GM10266 (cell line): ENCODE results near the gene KAT2B.

ENCODE experiments used
- DNase-seq: peaks from one replicate; pipeline ENCODE4 v3.0.0; 2012; ENCODE audit errors: extremely low spot score
- TF ChIP-seq, protein P1 (sequence below): IDR thresholded peaks from 2 replicates; pipeline ENCODE4 v1.5.1; 2012; ENCODE audit warnings: mild to moderate bottlenecking, low read depth; ENCODE audit not compliant: control insufficient read depth, insufficient read depth; ENCODE audit errors: missing control alignments

Gene KAT2B

DNA sequence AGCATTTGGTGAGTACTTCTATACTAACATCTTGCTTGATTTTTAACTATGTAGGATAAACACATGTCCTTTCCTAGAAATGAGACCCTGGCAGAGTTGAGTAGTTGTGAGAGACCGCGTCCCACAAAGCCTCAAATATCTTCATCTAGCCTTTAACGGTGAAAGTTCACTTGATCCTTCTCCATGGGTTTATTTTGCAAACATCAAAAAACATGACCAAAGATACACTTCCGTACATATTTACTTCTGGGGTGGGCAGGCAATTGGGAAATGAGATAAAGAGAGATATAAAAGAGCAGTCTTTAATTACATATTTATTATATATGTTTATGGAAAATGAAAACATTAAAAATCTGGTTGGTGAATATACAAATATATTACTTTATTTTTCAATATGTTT, 5.2 kb upstream of the KAT2B start:
- TF ChIP-seq, protein P1, sequence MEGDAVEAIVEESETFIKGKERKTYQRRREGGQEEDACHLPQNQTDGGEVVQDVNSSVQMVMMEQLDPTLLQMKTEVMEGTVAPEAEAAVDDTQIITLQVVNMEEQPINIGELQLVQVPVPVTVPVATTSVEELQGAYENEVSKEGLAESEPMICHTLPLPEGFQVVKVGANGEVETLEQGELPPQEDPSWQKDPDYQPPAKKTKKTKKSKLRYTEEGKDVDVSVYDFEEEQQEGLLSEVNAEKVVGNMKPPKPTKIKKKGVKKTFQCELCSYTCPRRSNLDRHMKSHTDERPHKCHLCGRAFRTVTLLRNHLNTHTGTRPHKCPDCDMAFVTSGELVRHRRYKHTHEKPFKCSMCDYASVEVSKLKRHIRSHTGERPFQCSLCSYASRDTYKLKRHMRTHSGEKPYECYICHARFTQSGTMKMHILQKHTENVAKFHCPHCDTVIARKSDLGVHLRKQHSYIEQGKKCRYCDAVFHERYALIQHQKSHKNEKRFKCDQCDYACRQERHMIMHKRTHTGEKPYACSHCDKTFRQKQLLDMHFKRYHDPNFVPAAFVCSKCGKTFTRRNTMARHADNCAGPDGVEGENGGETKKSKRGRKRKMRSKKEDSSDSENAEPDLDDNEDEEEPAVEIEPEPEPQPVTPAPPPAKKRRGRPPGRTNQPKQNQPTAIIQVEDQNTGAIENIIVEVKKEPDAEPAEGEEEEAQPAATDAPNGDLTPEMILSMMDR: no peak
- DNase-seq: no peak

DNA sequence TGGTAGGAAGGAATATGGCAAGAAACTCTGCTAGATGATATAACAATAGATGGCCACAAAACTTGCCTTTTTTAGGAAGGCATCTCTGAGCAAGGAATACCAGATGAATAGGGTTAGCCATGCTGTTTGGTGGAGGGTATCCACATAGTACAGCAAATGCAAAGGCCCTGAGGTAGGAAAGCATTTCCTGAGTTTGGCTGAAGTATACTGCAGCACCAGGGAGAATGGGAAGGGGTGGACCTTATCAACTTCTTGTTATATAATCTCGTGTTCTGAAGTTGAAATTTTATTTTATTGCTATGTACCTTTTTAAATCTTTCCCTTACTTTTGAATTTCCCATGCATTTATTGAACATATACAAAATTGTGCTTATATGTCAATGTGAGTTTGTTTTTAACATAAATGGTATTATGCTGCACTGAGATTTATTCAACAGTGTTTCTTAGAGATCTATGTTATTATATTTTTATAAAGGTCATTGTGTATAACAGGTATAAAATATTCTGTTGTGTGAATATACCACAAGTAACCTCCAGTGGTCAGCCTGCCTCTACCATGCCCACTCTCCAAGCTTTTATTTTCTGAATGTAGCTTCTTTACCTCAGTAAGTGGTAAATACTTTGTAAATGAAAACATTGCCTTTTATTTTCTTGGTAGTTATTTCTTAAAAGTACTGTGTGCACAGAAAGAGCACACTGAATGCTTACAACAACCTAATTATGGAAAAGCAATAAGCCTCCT, 2.8 kb upstream of the KAT2B start:
- no peak for DNase-seq
- TF ChIP-seq, protein P1: no peak

DNA sequence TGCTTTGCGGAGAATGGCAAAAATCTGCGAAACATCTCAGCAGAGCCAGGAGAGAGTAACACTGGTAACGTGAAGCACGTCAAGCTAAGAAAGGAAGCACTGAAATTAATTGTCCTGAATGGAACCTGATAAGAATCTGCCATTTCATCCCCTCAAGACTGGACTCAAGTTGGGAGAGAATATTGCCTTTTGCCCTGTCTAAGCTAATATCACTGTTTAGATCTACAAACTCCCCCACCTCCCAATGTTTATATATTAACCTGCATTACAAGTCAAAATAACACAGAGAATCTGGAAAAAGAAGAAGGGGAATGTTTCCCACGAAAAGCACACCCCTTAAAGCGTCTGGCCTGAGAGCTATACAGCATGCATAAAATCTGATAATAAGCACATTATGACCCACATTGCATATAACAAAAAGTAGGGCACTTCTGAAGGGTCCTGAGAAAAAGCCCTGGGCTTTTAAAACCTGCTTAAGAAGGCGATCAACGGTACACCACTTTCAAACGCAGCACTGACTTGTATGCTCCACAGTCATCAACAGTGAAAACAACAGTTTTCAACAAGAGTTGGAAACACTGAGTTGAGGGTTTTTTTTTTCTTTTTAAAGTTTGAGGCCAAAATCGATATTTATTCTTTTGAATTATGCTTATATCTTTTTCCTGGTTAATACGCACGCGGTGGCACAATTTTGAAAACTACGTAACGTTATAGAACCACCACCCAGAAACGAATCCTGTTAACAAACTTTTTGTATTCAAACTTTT, 1.4 kb upstream of the KAT2B start:
- TF ChIP-seq, protein P1: no peak
- no peak for DNase-seq

DNA sequence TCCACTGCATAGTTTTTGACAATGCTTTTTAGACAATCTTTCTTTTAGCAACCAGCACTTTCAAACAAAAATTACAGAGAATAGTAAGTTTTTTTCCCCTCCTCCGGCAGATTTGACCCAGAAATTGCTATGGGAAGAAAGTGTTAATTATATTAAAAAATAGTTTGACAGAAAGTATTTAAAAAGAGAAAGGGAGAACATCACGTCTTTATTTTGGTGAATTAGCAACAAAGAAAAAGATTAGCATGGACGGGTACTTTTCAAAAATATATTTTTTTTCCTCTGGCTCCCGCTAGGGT, 831 bp upstream of the KAT2B start:
- TF ChIP-seq, protein P1: no peak
- DNase-seq: no peak

DNA sequence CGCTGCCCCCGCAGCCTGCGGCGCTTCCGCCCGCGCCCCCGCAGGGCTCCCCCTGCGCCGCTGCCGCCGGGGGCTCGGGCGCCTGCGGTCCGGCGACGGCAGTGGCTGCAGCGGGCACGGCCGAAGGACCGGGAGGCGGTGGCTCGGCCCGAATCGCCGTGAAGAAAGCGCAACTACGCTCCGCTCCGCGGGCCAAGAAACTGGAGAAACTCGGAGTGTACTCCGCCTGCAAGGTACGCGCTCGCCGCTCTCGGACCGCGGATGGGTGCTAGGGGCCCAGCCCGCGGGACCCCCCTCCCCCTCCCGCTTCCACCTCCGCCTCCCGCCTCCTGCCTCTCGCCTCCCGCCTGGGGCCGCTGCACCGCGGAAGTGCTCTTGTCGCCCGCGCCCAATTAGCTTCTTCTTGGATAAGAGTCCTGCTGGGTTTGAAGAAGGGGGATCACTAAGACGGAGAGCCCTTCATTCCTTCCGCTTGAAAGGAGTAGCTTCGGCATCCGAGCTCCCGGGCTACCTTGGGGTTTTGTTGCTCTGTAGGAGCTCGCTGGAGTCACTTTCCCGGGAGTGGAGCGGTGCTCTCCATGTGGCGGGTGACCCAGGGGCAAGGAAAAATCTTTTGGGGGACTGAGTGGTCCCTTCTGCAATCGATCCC, 426 bp downstream of the KAT2B start:
- peak; percentile 83 for DNase-seq
- TF ChIP-seq, protein P1: peak; percentile 12

DNA sequence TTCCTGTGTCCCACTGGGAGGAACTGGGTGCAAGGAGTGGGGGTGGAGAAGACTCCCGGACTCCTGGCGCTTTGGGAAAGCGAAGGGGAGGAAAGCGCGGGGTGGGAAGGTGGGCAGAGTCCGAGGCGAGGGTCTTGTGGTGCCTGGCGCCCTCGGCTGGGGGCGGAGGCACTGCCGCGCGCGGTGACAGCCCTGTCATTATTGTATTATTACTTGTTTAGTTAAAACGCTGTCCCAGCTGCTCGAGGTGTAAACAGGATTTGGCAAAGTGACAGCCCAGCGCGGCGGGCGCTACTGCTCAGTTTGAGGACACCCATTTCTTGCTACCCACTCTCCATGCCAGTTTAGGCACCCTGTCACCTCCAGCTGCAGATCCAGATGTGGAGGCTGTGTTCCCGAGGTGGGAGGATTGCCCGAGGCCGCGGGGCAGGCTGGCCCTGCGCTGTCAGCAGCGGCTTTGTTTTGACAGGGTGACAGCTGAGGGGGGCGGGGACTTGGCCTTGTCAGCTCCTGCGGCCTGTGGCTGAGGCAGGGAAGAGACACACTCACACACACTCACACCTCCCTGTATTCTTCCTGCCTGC, 1.0 kb downstream of the KAT2B start:
- peak; percentile 77 for DNase-seq
- TF ChIP-seq, protein P1: peak; percentile 11
